ENCODE measurements around the gene NSDHL.

Gene NSDHL

GRCh38 chrX:152844256-152844655 lies 13.4 kb downstream of the NSDHL start:
- DNase-seq (ENCODE audit: low read depth) = no peak

DNA sequence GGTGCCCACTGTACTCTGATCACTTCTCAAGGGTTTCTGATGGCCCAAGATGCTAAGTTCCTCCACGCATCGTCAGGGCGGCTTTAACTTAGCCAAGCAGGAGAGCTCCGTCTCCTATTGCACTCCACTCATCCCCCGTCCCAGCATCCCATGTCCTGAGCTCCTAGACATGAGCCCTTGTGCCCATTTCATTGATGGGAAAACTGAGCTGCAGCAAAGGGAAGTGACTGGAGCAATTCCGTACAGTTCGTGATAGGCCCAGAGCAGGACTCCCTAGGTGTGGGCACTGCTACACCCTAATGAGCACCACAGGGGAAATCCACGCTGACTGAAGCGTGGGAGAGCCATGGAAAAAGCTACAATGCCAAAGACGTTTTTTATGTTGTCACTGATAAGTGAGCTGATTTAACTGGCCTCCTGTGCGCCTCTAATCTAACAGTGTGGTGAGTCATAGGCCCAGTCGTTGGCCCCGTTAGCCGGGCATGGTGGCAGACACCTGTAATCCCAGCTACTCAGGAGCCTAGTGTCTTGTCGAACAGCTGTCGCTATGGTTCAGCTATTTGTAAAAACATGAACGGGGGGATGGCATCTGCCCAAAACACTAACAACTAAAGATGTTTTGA lies 14.9 kb downstream of the NSDHL start:
- DNase-seq (ENCODE audit: low read depth) = no peak

DNA sequence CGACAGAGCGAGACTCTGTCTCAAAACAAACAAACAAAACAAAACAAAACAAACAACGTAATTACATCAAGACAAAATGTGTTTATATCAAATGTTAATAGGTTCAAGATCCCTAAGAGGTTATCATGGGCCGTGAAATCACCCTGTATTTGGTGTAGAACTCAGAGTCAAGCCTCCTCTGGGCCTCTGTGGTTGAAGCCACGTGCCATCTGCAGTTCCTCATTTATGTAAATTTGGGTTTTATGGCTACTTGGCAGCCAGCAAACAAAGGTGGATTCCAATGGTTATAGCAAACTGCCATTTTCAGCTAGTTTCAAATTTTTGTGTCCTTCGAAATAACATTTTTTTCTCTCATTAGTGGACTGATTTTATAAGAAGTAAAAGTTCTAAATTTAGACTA lies 16.4 kb downstream of the NSDHL start:
- no peak for DNase-seq (ENCODE audit: low read depth)

DNA sequence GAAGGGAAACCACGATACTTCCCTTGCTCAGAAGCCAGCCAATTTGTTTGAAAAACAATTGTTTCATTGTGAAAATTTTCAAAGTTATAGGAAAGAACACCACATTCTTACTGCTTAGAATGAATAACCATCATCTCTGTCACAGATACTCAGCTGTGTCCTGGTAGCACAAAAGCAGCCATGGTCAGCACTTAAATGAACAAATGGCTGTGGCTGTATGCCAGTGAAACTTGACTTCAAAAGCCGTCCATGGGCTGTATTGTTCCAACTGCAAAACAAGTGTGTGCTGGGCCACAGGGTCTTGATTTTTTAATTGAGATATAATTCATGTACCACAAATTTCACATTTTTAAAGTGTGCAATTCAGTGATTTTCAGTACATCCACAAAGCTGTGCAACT lies 19.6 kb downstream of the NSDHL start:
- DNase-seq (ENCODE audit: low read depth) = no peak

DNA sequence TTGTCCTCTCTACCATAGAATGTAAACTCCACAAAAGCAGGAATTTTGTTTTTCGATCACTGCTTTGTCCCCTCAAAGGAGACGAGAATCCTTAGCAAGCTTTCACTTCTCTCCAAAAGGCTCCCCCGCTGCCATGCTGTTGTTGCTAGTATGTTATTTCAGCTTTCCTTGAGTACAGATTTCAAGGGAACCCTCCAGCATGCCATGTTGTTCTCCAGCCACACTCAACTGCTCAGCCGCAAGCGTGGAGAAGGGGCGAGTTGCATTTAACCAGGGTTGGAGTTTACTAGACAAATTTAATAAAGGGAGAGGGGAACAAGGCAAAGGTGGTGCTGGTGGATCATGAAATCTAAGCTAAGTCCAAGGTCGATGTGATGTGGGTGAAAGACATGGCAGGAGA lies 23.1 kb downstream of the NSDHL start:
- DNase-seq (ENCODE audit: low read depth) = no peak

GRCh38 chrX:152861116-152861515 lies 30.3 kb downstream of the NSDHL start:
- DNase-seq (ENCODE audit: low read depth) = no peak

- DNase-seq (ENCODE audit: low read depth) = no peak
Observed at GRCh38 chrX:152861826-152862225, 31.0 kb downstream of the NSDHL start.

DNA sequence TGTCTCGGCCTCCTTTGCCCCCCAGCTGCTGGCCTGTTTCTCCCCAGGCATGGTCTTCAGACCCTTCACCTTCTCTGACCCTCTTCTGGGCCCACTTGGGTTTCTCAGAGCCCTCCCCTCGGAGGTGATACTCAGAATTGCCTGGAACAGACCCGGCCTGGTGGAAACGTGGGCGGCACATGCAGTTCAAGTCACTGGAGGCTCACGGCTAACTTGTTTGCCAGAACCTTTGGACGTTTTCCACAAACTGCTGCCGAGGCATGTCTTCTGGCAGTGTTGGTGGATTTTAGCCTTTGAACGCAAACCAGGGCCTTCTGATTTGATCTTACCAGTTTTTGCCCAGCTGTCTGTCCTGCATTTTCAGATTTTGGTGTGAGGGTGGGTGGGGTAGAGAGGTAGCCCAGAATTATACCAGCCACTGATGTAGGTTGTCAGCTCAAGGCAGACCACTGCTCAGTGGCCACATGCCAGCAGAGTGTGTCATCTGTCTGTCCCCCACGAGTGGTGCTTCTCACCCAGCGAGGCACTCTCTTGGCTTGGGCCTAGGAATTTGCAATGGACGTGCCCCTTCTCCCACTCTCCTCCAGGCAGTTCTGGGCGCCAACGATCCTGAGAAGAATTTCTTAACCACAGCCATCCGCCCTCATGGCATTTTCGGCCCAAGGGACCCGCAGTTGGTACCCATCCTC lies 34.5 kb downstream of the NSDHL start:
- DNase-seq (ENCODE audit: low read depth) = no peak

GRCh38 chrX:152866386-152866785 lies 35.5 kb downstream of the NSDHL start:
- no peak for DNase-seq (ENCODE audit: low read depth)

DNA sequence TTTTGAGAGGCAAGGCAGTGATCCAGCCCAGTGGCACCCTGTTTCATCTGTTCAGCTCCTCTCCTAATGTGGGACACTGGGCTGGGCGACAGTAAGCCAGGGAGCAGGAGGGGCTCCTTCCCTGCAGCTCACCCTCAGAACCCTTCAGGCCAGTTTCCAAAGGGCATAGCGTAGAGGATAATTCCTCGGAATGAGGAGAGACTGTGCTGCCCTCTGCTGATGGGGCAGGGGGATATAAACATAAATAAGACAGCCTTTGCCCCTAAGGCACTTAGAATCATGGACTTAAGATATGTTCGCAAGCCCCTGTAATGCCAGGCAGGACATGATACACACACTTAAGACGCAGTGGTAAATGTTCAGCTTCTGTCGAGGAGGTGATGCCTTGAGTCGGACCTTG lies 39.1 kb downstream of the NSDHL start:
- DNase-seq (ENCODE audit: low read depth) = no peak

GRCh38 chrX:152871260-152871659 lies 40.4 kb downstream of the NSDHL start:
- DNase-seq (ENCODE audit: low read depth) = no peak

DNA sequence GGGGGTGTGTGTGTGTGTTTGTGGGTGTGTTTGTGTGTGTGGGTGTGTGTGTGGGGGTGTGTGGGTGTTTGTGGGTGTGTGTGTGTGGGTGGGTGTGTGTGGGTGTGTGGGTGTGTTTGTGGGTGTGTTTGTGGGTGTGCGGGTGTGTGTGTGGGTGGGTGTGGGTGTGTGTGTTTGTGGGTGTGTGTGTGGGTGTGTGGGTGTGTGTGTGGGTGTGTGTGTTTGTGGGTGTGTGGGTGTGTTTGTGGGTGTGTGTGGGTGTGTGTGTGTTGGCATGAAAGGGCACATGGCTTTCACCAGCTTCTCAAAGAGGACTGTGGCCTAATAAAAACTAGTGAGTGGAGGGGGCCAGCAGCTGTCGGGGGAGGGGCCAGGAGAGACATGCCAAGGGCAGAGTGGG lies 41.7 kb downstream of the NSDHL start:
- DNase-seq (ENCODE audit: low read depth) = no peak

- no peak for DNase-seq (ENCODE audit: low read depth)
Observed at GRCh38 chrX:152873361-152873760, 42.5 kb downstream of the NSDHL start.

GRCh38 chrX:152876931-152877840 lies 46.3 kb downstream of the NSDHL start:
- no peak for DNase-seq (ENCODE audit: low read depth)

GRCh38 chrX:152878976-152879755 lies 48.3 kb downstream of the NSDHL start:
- DNase-seq (ENCODE audit: low read depth) = no peak

- no peak for DNase-seq (ENCODE audit: low read depth)
Observed at GRCh38 chrX:152881289-152881688, 50.4 kb downstream of the NSDHL start.

DNA sequence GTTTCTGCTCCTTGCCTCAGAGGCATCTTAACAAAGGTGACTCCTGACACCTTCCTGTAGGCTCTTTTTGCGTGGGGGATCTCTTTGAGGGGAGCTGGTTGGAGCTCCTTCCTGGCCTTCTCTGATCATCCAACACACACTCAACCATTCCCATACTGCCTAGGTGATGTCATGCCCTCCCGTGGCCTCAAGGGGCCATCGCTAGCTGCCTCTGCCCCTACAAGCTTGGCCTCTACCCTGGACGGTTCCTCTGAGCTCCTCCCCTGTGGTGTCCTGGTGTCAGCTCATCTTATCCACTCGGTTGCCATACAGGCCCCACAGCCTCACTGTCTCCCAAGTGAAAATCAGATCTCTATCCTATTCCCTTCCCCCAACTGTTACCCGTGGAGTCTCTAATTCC lies 53.3 kb downstream of the NSDHL start:
- no peak for DNase-seq (ENCODE audit: low read depth)

GRCh38 chrX:152886716-152887115 lies 55.9 kb downstream of the NSDHL start:
- DNase-seq (ENCODE audit: low read depth) = no peak

GRCh38 chrX:152892499-152892898 lies 61.6 kb downstream of the NSDHL start:
- no peak for DNase-seq (ENCODE audit: low read depth)

DNA sequence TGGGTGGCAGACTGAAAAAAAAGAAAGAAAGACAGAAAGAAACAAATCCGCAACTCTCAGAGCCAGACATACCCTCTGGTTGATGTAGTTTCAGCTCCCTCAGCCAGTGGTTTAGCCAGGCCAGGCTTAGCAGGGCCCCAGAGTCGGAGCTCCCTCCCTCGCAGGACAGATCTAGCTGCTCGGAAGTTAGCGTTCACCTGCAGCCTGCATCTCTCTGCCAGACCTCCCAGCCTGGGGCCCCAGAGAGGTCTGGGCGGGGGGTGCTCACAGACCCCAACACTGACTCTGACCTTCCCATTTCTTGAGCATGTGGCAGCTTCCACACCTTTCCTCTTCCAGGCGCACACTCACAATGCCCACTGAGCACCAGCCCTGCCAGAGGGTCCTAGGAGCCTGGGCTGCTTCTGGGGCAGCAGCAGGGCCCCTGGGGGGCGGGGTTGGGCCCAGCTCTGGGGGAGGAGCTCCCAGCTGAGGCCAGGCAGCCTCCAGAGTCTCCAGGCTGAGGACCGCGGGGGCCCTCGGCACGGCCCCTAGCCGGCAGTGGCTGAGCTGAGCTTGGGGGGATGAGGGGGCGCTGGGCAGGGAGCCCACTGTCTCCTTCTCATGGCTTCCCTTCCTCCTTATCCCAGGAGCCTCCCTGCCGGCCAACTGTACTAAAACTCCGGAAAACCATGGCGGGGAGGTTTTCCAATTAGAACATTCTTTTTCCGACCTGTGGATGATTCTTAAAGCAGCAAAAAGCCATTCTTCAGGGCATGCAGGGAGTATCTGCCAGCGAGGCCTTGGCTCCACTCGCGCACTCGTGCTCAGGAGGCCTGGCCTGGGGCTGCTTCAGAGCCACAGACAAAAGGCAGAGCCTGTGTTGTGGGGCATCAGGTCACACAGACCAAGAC lies 62.4 kb downstream of the NSDHL start:
- DNase-seq (ENCODE audit: low read depth) = no peak

GRCh38 chrX:152893980-152894610 lies 63.2 kb downstream of the NSDHL start:
- no peak for DNase-seq (ENCODE audit: low read depth)
